Small intestine (tissue), 7 donors: ENCODE results near the gene ZBTB3. TPM values are rescaled to one million over a fixed set of nuclear protein-coding genes. Genes with fewer than 3 reads are reported as not detected.
"Not testable (repeated sequence)": the region's sequence is repeated elsewhere in the genome, so short reads cannot be mapped to it uniquely, and the experiment has no call there.

Experiments
- DNase-seq, 2 donors: peaks; one replicate each; pipeline versions ENCODE4 v3.0.0 to v3.0.0-alpha.2; 2013
- FAIRE-seq: peaks from 2 replicates; lab custom pipeline; 2012; peaks lifted over from hg19 to GRCh38; lab: Jason Lieb, UNC
- H3K27ac ChIP-seq, 3 donors: one replicate each; pipeline ENCODE4 v1.5.1; 2013; ENCODE audit warnings: low read length in 2 of 3, mild to moderate bottlenecking in 2 of 3, control low read depth in 1 of 3, inconsistent platforms in 1 of 3, low read depth in 1 of 3, moderate library complexity in 1 of 3
- H3K27me3 ChIP-seq, 3 donors: one replicate each; pipeline ENCODE4 v1.6.1; 2013; ENCODE audit warnings: low read length in 3 of 3, inconsistent platforms in 1 of 3; ENCODE audit not compliant: control insufficient read depth in 3 of 3, insufficient read depth in 3 of 3
- H3K36me3 ChIP-seq, 3 donors: one replicate each; pipeline ENCODE4 v1.6.1; 2013; ENCODE audit warnings: low read length in 3 of 3, inconsistent platforms in 1 of 3, low read depth in 1 of 3, mild to moderate bottlenecking in 1 of 3, moderate library complexity in 1 of 3; ENCODE audit not compliant: control insufficient read depth in 3 of 3, insufficient read depth in 2 of 3
- H3K4me1 ChIP-seq, 3 donors: one replicate each; pipeline ENCODE4 v1.6.1; 2013; ENCODE audit warnings: low read length in 2 of 3, inconsistent platforms in 1 of 3, low read depth in 1 of 3, mild to moderate bottlenecking in 1 of 3, moderate library complexity in 1 of 3; ENCODE audit not compliant: control insufficient read depth in 3 of 3, insufficient read depth in 2 of 3
- H3K4me3 ChIP-seq, 3 donors: one replicate each; pipeline ENCODE4 v1.5.1; 2013; ENCODE audit warnings: low read length in 3 of 3, control low read depth in 1 of 3, inconsistent platforms in 1 of 3, low read depth in 1 of 3, mild to moderate bottlenecking in 1 of 3, moderate library complexity in 1 of 3
- H3K9me3 ChIP-seq, 2 donors: one replicate each; pipeline ENCODE4 v1.6.1; 2013; ENCODE audit warnings: low read depth in 1 of 2, low read length in 1 of 2; ENCODE audit not compliant: control insufficient read depth in 2 of 2, insufficient read depth in 1 of 2
- WGBS, 3 donors: extraction: QIAGEN DNeasy Blood & Tissue Kit; methylation state at CpG; one replicate each; pipeline ENCODE4 v1.1.7; 2013; 5-methylcytosine and 5-hydroxymethylcytosine counted together
- polyA plus RNA-seq, 4 donors: library from polyadenylated mRNA; stranded (reverse) in 3 of 4; unstranded in 1 of 4; fragments of 200-250 nt in 3 of 4; fragments of 120-200 nt in 1 of 4; gene quantifications; one replicate each; pipeline versions ENCODE4 v1.2.1 to v1.2.3, GENCODE V29; 2013
- donor health status: healthy with polysubstance abuse.
- donor health status: control.
- donor health status: control.
- donor health status: Bipolar disorder and iron deficiency.
- donor health status: healthy.

The ZBTB3 gene
- polyA plus RNA-seq, 4 donors = 0.27 to 7.3 (median 4.5) TPM

- Histone ChIP-seq H3K9me3 (no peaks in the 10 kb centered on the region), H3K36me3 (peaks cover 3 to 48% (median 3%) of the 10 kb centered on the region in 3 donors), H3K27me3 (no peaks in the 10 kb centered on the region), H3K4me1 (peaks cover 0 to 16% (median 3%) of the 10 kb centered on the region in 3 donors), H3K27ac (no peak overlapping the region), H3K4me3 (no peak overlapping the region)
- FAIRE-seq (no peak), DNase-seq (no peak)
- WGBS, 3 donors = 87 to 92% (median 90%) methylated on average over 6 of the region's 6 CpGs
These were observed 20.4 kb upstream of the ZBTB3 start for GRCh38 chr11:62774407-62774806.

DNA sequence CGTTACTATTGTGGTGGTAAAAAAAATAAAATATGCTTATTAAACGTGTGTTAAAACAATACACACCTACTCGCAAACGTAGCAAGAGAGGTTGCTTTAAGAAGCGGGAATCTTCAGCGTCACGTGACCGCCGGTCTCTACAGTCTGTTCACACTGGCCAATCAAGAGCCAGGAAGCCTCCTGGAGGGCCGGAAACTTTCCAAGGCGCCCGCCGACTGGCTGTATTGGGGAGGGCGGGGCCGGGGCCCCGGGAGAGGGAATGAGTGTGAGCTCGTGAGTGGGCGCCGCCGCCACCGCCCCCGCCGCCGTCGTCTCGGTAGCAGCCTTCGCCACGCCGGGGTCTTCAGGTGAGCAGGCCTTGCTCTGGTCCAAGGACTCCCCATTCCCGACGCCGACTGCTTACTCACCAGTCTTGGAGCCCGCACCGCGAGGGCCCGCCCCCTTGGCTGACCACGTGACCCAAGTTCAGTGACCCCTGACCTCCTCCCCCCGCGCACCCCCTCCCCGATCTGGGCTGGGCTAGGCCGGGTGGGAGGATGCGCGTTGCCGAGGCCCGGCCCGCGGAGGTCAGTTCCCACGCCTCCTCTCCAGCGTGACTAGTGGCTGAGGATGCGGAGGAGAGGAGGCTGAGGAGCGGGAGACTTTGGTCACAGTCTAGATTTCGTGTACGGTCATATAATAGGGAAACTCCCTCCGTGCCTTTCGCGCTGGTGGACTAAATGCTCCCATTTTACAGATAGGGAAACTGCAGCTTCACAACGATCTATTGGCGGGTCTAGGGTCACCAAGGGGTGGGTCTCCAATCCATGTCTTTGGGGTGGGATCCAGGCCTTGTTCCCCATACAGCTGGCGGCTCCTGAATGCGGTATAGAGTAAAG lies 17.4 kb upstream of the ZBTB3 start, which contains the start of gene TAF6L:
Gene TAF6L, plus strand, starts transcription at position 253 of the 878 bp plus-strand sequence. CDS start 4,388 bp downstream, outside the sequence.
- Histone ChIP-seq H3K27ac (peak within 1 kb of the TSS; percentile 83 to 96 (median 95)), H3K4me3 (peak within 1 kb of the TSS; percentile 58 to 68 (median 63)), H3K4me1 (peaks cover 0 to 16% (median 3%) of the 10 kb centered on the region in 3 donors), H3K27me3 (no peaks in the 10 kb centered on the region), H3K36me3 (peaks cover 7 to 23% (median 9%) of the 10 kb centered on the region in 3 donors), H3K9me3 (no peaks in the 10 kb centered on the region)
- DNase-seq (peak; percentile 98 to 99), FAIRE-seq (no peak)
- WGBS, 3 donors = 2 to 3% (median 2%) methylated on average over 49 to 60 of the region's 60 CpGs

- FAIRE-seq (no peak), DNase-seq (no peak)
- Histone ChIP-seq H3K4me1 (peaks cover 0 to 16% (median 3%) of the 10 kb centered on the region in 3 donors), H3K27ac (peak overlapping the region; percentile 35 to 96 (median 95)), H3K27me3 (no peaks in the 10 kb centered on the region), H3K4me3 (peak overlapping the region; percentile 45 to 68 (median 58)), H3K9me3 (no peaks in the 10 kb centered on the region), H3K36me3 (peaks cover 6 to 23% (median 10%) of the 10 kb centered on the region in 3 donors)
- WGBS, 3 donors = 1% methylated on average over 16 to 18 of the region's 18 CpGs
These were observed 16.8 kb upstream of the ZBTB3 start for GRCh38 chr11:62770778-62771143.

GRCh38 chr11:62760867-62761227 lies 6.9 kb upstream of the ZBTB3 start:
- H3K27ac ChIP-seq, FAIRE-seq, H3K9me3 ChIP-seq, DNase-seq, H3K27me3 ChIP-seq: not testable (repeated sequence)
- Histone ChIP-seq H3K4me3 (peak overlapping the region in 1 of 3 donors; percentile 28), H3K4me1 (peaks cover 0 to 13% (median 5%) of the 10 kb centered on the region in 3 donors), H3K36me3 (peaks cover 0 to 29% (median 4%) of the 10 kb centered on the region in 3 donors)
- WGBS, 3 donors = 23 to 29% (median 23%) methylated on average over 9 of the region's 9 CpGs

- no peak for DNase-seq
- H3K9me3 ChIP-seq = no peaks in the 10 kb centered on the region
- H3K4me1 ChIP-seq = peaks cover 5 to 18% (median 5%) of the 10 kb centered on the region in 3 donors
- WGBS, 3 donors = 65 to 78% (median 76%) methylated on average over 9 of the region's 9 CpGs
- no peaks in the 10 kb centered on the region for H3K27me3 ChIP-seq
- H3K4me3 ChIP-seq = no peak overlapping the region
- H3K27ac ChIP-seq = no peak overlapping the region
- H3K36me3 ChIP-seq = peaks cover 0 to 7% (median 0%) of the 10 kb centered on the region in 3 donors
- FAIRE-seq = no peak
These were observed 4.2 kb upstream of the ZBTB3 start for GRCh38 chr11:62757846-62758788.

- no peak for FAIRE-seq
- WGBS, 3 donors = 39 to 70% (median 58%) methylated on average over 10 of the region's 10 CpGs
- Histone ChIP-seq H3K27ac (no peak overlapping the region), H3K36me3 (peaks cover 0 to 19% (median 2%) of the 10 kb centered on the region in 3 donors), H3K4me3 (no peak overlapping the region), H3K9me3 (no peaks in the 10 kb centered on the region), H3K4me1 (peaks cover 0 to 10% (median 7%) of the 10 kb centered on the region in 3 donors), H3K27me3 (no peaks in the 10 kb centered on the region)
- DNase-seq = no peak
These were observed 1.2 kb upstream of the ZBTB3 start for GRCh38 chr11:62755086-62755615.

DNA sequence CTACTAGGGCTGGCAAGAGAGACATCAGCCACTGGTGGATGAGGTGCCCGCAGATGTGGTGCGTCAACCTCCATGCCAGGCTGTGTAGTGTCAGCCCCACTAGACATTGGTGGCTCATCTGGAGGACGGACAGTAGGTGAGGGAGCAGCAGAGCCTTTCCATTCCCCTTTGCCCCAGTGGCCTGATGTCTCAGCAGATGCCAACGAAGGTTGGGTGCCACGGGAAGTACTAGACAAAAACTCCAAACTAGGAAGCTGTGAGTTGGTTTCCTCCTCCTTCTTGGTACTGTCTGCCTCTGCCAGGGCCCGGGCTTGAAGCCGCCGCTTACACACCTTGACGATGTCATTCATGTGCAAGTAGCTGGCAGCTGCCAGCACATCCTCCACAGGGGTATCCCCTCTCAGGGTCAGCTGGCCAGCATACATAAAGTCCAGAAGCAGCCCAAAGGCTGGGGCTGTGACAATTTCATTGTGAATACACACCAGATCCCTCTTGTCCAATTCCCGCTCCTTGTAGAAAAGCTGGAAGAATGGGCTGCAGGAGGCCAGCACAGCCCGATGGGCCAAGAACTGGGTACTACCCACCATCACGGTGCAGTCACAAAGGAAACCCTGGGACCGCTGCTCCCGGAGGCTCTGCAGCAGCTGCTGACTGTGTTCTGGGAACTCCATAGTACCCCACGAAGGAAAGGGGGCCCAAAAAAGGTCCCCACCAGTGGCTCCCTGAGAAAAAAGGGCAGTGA lies 795 bp downstream of the ZBTB3 start:
- Histone ChIP-seq H3K4me3 (peak overlapping the region in 2 of 3 donors; percentile 58 to 77), H3K27me3 (no peaks in the 10 kb centered on the region), H3K4me1 (peaks cover 0 to 10% (median 7%) of the 10 kb centered on the region in 3 donors), H3K27ac (peak overlapping the region; percentile 32 to 98 (median 94)), H3K36me3 (peaks cover 2 to 26% (median 3%) of the 10 kb centered on the region in 3 donors), H3K9me3 (no peaks in the 10 kb centered on the region)
- DNase-seq = no peak
- no peak for FAIRE-seq
- 37 to 71% (median 55%) methylated on average over 14 to 15 of the region's 15 CpGs for whole genome bisulfite sequencing, 3 donors
